Ovary (tissue), 3 donors: Measurements from ENCODE around the gene KCNIP3.

Experiments
- EP300 ChIP-seq: sonication (generic); formaldehyde crosslinking; IDR thresholded peaks from one replicate; pipeline ENCODE4 v1.6.1; 2017; ENCODE audit warnings: antibody characterized with exemption
- POLR2A ChIP-seq: fragments of 450-650 bp; IDR thresholded peaks from one replicate; pipeline ENCODE4 v1.6.1; 2017; ENCODE audit warnings: antibody characterized with exemption, mild to moderate bottlenecking, moderate library complexity
- TF ChIP-seq, protein P1 (sequence below), 3 donors: fragments of 450-650 bp in 2 of 3; fragments of 200-600 bp in 1 of 3; IDR thresholded peaks; one replicate each; pipeline versions ENCODE4 v1.5.1 to v1.8.0; 2016 to 2022; ENCODE audit warnings: antibody characterized with exemption in 3 of 3, mild to moderate bottlenecking in 1 of 3
- donor health status: DM: no; HTN: no; CAD: no.

DNA sequence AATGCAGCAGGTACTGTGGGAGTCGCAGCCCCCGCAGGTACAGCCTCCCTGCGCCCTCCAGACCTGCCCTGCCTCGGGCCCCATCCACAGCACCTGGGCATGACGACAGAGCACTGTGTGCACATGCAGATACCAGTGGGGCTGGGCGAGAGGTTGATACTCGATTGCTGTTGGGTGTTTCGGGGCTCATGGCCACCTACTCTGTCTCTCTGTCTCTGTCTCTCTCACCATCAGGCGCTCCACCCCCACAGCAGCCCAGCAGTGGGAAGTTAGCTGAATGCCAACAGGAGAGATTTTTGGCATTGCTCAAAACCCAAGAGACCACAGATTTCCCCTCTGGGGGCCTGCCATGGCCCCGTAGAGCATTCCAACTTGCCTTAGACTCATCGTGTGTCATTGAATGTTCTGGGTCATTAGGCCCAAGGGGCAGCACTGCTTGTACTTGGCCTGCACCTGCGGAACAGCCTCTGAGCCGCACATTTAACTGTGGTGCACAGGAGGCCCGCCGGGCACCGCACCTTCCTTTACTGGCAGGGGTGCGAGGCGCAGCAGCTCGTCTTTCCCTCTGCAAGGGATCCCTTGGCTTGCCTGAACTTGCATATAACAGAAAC is 18.8 kb downstream of the KCNIP3 start:
- TF ChIP-seq, protein P1, sequence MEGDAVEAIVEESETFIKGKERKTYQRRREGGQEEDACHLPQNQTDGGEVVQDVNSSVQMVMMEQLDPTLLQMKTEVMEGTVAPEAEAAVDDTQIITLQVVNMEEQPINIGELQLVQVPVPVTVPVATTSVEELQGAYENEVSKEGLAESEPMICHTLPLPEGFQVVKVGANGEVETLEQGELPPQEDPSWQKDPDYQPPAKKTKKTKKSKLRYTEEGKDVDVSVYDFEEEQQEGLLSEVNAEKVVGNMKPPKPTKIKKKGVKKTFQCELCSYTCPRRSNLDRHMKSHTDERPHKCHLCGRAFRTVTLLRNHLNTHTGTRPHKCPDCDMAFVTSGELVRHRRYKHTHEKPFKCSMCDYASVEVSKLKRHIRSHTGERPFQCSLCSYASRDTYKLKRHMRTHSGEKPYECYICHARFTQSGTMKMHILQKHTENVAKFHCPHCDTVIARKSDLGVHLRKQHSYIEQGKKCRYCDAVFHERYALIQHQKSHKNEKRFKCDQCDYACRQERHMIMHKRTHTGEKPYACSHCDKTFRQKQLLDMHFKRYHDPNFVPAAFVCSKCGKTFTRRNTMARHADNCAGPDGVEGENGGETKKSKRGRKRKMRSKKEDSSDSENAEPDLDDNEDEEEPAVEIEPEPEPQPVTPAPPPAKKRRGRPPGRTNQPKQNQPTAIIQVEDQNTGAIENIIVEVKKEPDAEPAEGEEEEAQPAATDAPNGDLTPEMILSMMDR (IDR thresholded peaks at IDR 0.05): no peak
- TF ChIP-seq POLR2A (no peak), EP300 (no peak)
